H9 (cell line): ENCODE data around the gene CYGB. TPM values are rescaled to one million over a fixed set of nuclear protein-coding genes. Genes with fewer than 3 reads are reported as not detected.
"Not testable (repeated sequence)": the region's sequence is repeated elsewhere in the genome, so short reads cannot be mapped to it uniquely, and the experiment has no call there.

ENCODE experiments used
- DNase-seq: peaks from one replicate; pipeline ENCODE4 v3.0.0-alpha.2; 2017
- H2AFZ ChIP-seq: one replicate; pipeline ENCODE4 v1.6.1; 2013; ENCODE audit warnings: mild to moderate bottlenecking, low read length, control low read depth, moderate library complexity
- H2AK5ac ChIP-seq: 2 replicates; pipeline ENCODE4 v1.6.1; 2013; ENCODE audit warnings: low read length, control low read depth, mixed read lengths; ENCODE audit not compliant: insufficient read length
- H2BK120ac ChIP-seq: one replicate; pipeline ENCODE4 v1.6.1; 2013; ENCODE audit warnings: low read depth, mild to moderate bottlenecking, low read length, control low read depth, inconsistent platforms; ENCODE audit not compliant: poor library complexity, severe bottlenecking
- H2BK12ac ChIP-seq: 2 replicates; pipeline ENCODE4 v1.6.1; 2013; ENCODE audit warnings: low read length, control low read depth, mixed read lengths, low read depth; ENCODE audit not compliant: insufficient read length
- H2BK15ac ChIP-seq: 2 replicates; pipeline ENCODE4 v1.6.1; 2013; ENCODE audit warnings: low read depth, low read length, control low read depth
- H2BK20ac ChIP-seq: one replicate; pipeline ENCODE4 v1.6.1; 2013; ENCODE audit warnings: low read depth, mild to moderate bottlenecking, low read length, control low read depth, inconsistent platforms; ENCODE audit not compliant: poor library complexity, severe bottlenecking
- H2BK5ac ChIP-seq: 2 replicates; pipeline ENCODE4 v1.6.1; 2013; ENCODE audit warnings: low read length, control low read depth, mixed read lengths; ENCODE audit not compliant: insufficient read length
- H3K14ac ChIP-seq: 2 replicates; pipeline ENCODE4 v1.6.1; 2013; ENCODE audit warnings: low read length, control low read depth; ENCODE audit not compliant: insufficient read depth
- H3K18ac ChIP-seq: 2 replicates; pipeline ENCODE4 v1.6.1; 2013; ENCODE audit warnings: low read depth, mild to moderate bottlenecking, mixed read lengths, low read length, control low read depth; ENCODE audit not compliant: insufficient read length
- H3K23ac ChIP-seq: 2 replicates; pipeline ENCODE4 v1.6.1; 2013; ENCODE audit warnings: low read length, control low read depth, mixed read lengths, low read depth; ENCODE audit not compliant: insufficient read length
- H3K23me2 ChIP-seq: 2 replicates; pipeline ENCODE4 v1.6.1; 2013; ENCODE audit warnings: low read depth, mild to moderate bottlenecking, mixed read lengths, low read length, control low read depth; ENCODE audit not compliant: insufficient read length, poor library complexity, severe bottlenecking
- H3K27ac ChIP-seq: 2 replicates; pipeline ENCODE4 v1.5.1; 2013; ENCODE audit warnings: low read length, control low read depth, mixed read lengths, low read depth; ENCODE audit not compliant: insufficient read length
- H3K27me3 ChIP-seq: 2 replicates; pipeline ENCODE4 v1.6.1; 2013; ENCODE audit warnings: low read length, control low read depth, inconsistent platforms; ENCODE audit not compliant: insufficient read depth
- H3K4ac ChIP-seq: 2 replicates; pipeline ENCODE4 v1.6.1; 2013; ENCODE audit warnings: low read depth, mild to moderate bottlenecking, control low read depth, inconsistent platforms, low read length, moderate library complexity
- H3K4me1 ChIP-seq: 2 replicates; pipeline ENCODE4 v1.6.1; 2013; ENCODE audit warnings: low read length, control low read depth, inconsistent platforms; ENCODE audit not compliant: insufficient read depth
- H3K4me2 ChIP-seq: 2 replicates; pipeline ENCODE4 v1.6.1; 2013; ENCODE audit warnings: low read length, control low read depth, mixed read lengths; ENCODE audit not compliant: insufficient read length, insufficient read depth
- H3K56ac ChIP-seq: 2 replicates; pipeline ENCODE4 v1.6.1; 2013; ENCODE audit warnings: low read depth, mild to moderate bottlenecking, mixed read lengths, low read length, control low read depth; ENCODE audit not compliant: insufficient read length
- H3K79me1 ChIP-seq: 2 replicates; pipeline ENCODE4 v1.6.1; 2013; ENCODE audit warnings: low read depth, mild to moderate bottlenecking, moderate library complexity, low read length, control low read depth, inconsistent platforms; ENCODE audit not compliant: insufficient read depth, poor library complexity, severe bottlenecking
- H3K79me2 ChIP-seq: 2 replicates; pipeline ENCODE4 v1.6.1; 2013; ENCODE audit warnings: low read length, control low read depth, inconsistent platforms; ENCODE audit not compliant: insufficient read depth
- H3K9ac ChIP-seq: 2 replicates; pipeline ENCODE4 v1.6.1; 2013; ENCODE audit warnings: low read length, control low read depth, mixed read lengths; ENCODE audit not compliant: insufficient read length; ENCODE audit errors: extremely low read depth
- H3K9me3 ChIP-seq: one replicate; pipeline ENCODE4 v1.6.1; 2013; ENCODE audit warnings: low read depth, low read length, inconsistent platforms; ENCODE audit not compliant: control insufficient read depth
- H3T11ph ChIP-seq: one replicate; pipeline ENCODE4 v1.6.1; 2013; ENCODE audit warnings: mild to moderate bottlenecking, low read length, control low read depth, inconsistent platforms
- H4K20me1 ChIP-seq: one replicate; pipeline ENCODE4 v1.6.1; 2013; ENCODE audit not compliant: control insufficient read depth, insufficient read length, insufficient read depth
- H4K5ac ChIP-seq: 2 replicates; pipeline ENCODE4 v1.6.1; 2013; ENCODE audit warnings: low read depth, mild to moderate bottlenecking, mixed read lengths, low read length, control low read depth; ENCODE audit not compliant: insufficient read length
- H4K8ac ChIP-seq: replicated peaks from 2 replicates; pipeline ENCODE4 v1.6.1; 2013; ENCODE audit warnings: low read length, control low read depth, mixed read lengths, low read depth; ENCODE audit not compliant: insufficient read length
- H4K91ac ChIP-seq: 2 replicates; pipeline ENCODE4 v1.6.1; 2013; ENCODE audit warnings: low read depth, mild to moderate bottlenecking, moderate library complexity, mixed read lengths, low read length, control low read depth; ENCODE audit not compliant: insufficient read length
- H3K27ac Mint-ChIP-seq, 3 experiments: 2 replicates in 2 of 3; 3 replicates in 1 of 3; pipeline ENCODE4 v1.8.0; 2020 to 2021; ENCODE audit warnings: mixed read lengths in 3 of 3, mild to moderate bottlenecking in 1 of 3, moderate library complexity in 1 of 3
- H3K27me3 Mint-ChIP-seq: 2 replicates; pipeline ENCODE4 v1.8.0; 2021; ENCODE audit warnings: low read depth, mild to moderate bottlenecking, moderate library complexity, mixed read lengths
- H3K36me3 Mint-ChIP-seq, 3 experiments: 2 replicates in 2 of 3; 3 replicates in 1 of 3; pipeline ENCODE4 v1.8.0; 2020 to 2021; ENCODE audit warnings: low read depth in 3 of 3, mixed read lengths in 3 of 3; ENCODE audit not compliant: insufficient read depth in 1 of 3
- H3K4me1 Mint-ChIP-seq, 2 experiments: 2 replicates each; pipeline ENCODE4 v1.8.0; 2020; ENCODE audit warnings: mixed read lengths in 2 of 2
- H3K4me3 Mint-ChIP-seq, 2 experiments: 2 replicates in 1 of 2; 3 replicates in 1 of 2; pipeline ENCODE4 v1.8.0; 2020 to 2021; ENCODE audit warnings: mild to moderate bottlenecking in 2 of 2, mixed read lengths in 2 of 2, moderate library complexity in 1 of 2
- H3K9me3 Mint-ChIP-seq, 2 experiments: 2 replicates in 1 of 2; 3 replicates in 1 of 2; pipeline ENCODE4 v1.8.0; 2020; ENCODE audit warnings: mild to moderate bottlenecking in 2 of 2, mixed read lengths in 2 of 2, moderate library complexity in 1 of 2
- WGBS: extraction: QIAGEN DNeasy Blood & Tissue Kit; methylation state at CpG from one replicate; pipeline ENCODE4 v1.1.7; 2013; ENCODE audit warnings: missing lambda C conversion rate, low lambda C conversion rate, mixed read lengths; ENCODE audit not compliant: insufficient read length; ENCODE audit errors: extremely low coverage; 5-methylcytosine and 5-hydroxymethylcytosine counted together
- total RNA-seq: library from RNA; stranded (reverse); gene quantifications from 2 replicates; pipeline ENCODE4 v1.2.1, GENCODE V29; 2021
- TF ChIP-seq, protein P1 (sequence below): fragments of 200-600 bp; sonication (generic); conservative IDR thresholded peaks from 3 replicates; pipeline ENCODE4 v1.8.0; 2021; ENCODE audit warnings: antibody characterized with exemption, mild to moderate bottlenecking

The CYGB gene
- total RNA-seq, 1 experiment from 2014 or later, result 2.4 TPM

- H3K23me2 ChIP-seq, result no peaks in the 10 kb centered on the region
- no peaks in the 10 kb centered on the region for H3K9me3 ChIP-seq
- no peaks in the 10 kb centered on the region for H4K20me1 ChIP-seq
- Mint-ChIP-seq H3K27me3 (peaks cover 13% of the 10 kb centered on the region), H3K9me3 (no peaks in the 10 kb centered on the region; a peak in 1 of 5 replicates), H3K36me3 (no peaks in the 10 kb centered on the region), H3K4me3 (no peak overlapping the region), H3K4me1 (peaks cover 0 to 12% of the 10 kb centered on the region in 2 experiments; a peak in 3 of 4 replicates), H3K27ac (no peak overlapping the region; a peak in 2 of 7 replicates)
- DNase-seq, result no peak
- no peaks in the 10 kb centered on the region for H3K4me1 ChIP-seq
- H3K56ac ChIP-seq, result no peak overlapping the region
- H3K79me1 ChIP-seq, result no peaks in the 10 kb centered on the region
- no peak overlapping the region for H3K23ac ChIP-seq
- TF ChIP-seq, protein P1, sequence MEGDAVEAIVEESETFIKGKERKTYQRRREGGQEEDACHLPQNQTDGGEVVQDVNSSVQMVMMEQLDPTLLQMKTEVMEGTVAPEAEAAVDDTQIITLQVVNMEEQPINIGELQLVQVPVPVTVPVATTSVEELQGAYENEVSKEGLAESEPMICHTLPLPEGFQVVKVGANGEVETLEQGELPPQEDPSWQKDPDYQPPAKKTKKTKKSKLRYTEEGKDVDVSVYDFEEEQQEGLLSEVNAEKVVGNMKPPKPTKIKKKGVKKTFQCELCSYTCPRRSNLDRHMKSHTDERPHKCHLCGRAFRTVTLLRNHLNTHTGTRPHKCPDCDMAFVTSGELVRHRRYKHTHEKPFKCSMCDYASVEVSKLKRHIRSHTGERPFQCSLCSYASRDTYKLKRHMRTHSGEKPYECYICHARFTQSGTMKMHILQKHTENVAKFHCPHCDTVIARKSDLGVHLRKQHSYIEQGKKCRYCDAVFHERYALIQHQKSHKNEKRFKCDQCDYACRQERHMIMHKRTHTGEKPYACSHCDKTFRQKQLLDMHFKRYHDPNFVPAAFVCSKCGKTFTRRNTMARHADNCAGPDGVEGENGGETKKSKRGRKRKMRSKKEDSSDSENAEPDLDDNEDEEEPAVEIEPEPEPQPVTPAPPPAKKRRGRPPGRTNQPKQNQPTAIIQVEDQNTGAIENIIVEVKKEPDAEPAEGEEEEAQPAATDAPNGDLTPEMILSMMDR, result no peak
- no peak overlapping the region for H2AK5ac ChIP-seq
- H2BK120ac ChIP-seq, result no peak overlapping the region
- no peak overlapping the region for H3K9ac ChIP-seq
- no peak overlapping the region for H4K91ac ChIP-seq
- WGBS, result no CpG with 5 or more reads among the region's 22 CpGs
- H3K14ac ChIP-seq, result no peak overlapping the region; the same call in 1 of the 2 replicates
- no peak overlapping the region for H2BK20ac ChIP-seq
- H3K79me2 ChIP-seq, result no peaks in the 10 kb centered on the region; the same call in 1 of the 2 replicates
- no peaks in the 10 kb centered on the region for H3K27me3 ChIP-seq
- H4K5ac ChIP-seq, result no peak overlapping the region
- no peak overlapping the region for H2BK15ac ChIP-seq
- H2BK12ac ChIP-seq, result no peak overlapping the region
- no peak overlapping the region for H2BK5ac ChIP-seq
- H3K27ac ChIP-seq, result no peak overlapping the region
- H3K4me2 ChIP-seq, result no peak overlapping the region
- no peak overlapping the region for H3K18ac ChIP-seq
- H2AFZ ChIP-seq, result no peak overlapping the region
- no peak overlapping the region for H4K8ac ChIP-seq
- H3K4ac ChIP-seq, result no peak overlapping the region
- no peak overlapping the region for H3T11ph ChIP-seq
Measured at GRCh38 chr17:76515274-76515949, 22.1 kb downstream of the CYGB start.

- not testable (repeated sequence) for H3K27me3 Mint-ChIP-seq, H2BK12ac ChIP-seq, H2AK5ac ChIP-seq, H2BK5ac ChIP-seq, H3K14ac ChIP-seq, H4K91ac ChIP-seq, H2AFZ ChIP-seq, H3K18ac ChIP-seq, H3K36me3 Mint-ChIP-seq, H3T11ph ChIP-seq, H2BK120ac ChIP-seq, H3K23ac ChIP-seq, H3K4me2 ChIP-seq, H2BK20ac ChIP-seq, H4K20me1 ChIP-seq, H3K9ac ChIP-seq, H3K27ac Mint-ChIP-seq, H3K79me1 ChIP-seq, H3K4me1 Mint-ChIP-seq, H3K9me3 ChIP-seq, H4K5ac ChIP-seq, H3K27me3 ChIP-seq, H3K79me2 ChIP-seq, H3K4ac ChIP-seq, H3K4me1 ChIP-seq, DNase-seq, H3K56ac ChIP-seq, H3K23me2 ChIP-seq, H3K27ac ChIP-seq, H2BK15ac ChIP-seq, H3K4me3 Mint-ChIP-seq, H3K9me3 Mint-ChIP-seq, H4K8ac ChIP-seq
- WGBS, result no CpG with 5 or more reads among the region's 6 CpGs
Measured at GRCh38 chr17:76514355-76514754, 23.2 kb downstream of the CYGB start.
